Esophagus muscularis mucosa (tissue), 4 donors: ENCODE results near the gene RPRD1A. TPM values are rescaled to one million over a fixed set of nuclear protein-coding genes. Genes with fewer than 3 reads are reported as not detected.

ENCODE experiments used
- DNase-seq: peaks from one replicate; pipeline ENCODE4 v3.0.0-alpha.2; 2017; ENCODE audit errors: extremely low spot score
- H3K27ac ChIP-seq, 4 donors: fragments of 200-600 bp; sonication (generic); replicated peaks in 1 of 4; 1 replicate in 3 of 4; 2 replicates in 1 of 4; pipeline ENCODE4 v1.5.1; 2016 to 2019; ENCODE audit warnings: mild to moderate bottlenecking in 1 of 4
- H3K27me3 ChIP-seq, 4 donors: fragments of 200-600 bp; sonication (generic); one replicate each; pipeline versions ENCODE4 v1.5.1 to v1.6.0; 2016 to 2019
- H3K36me3 ChIP-seq, 4 donors: fragments of 200-600 bp; sonication (generic); one replicate each; pipeline ENCODE4 v1.5.1; 2016 to 2019
- H3K4me1 ChIP-seq, 4 donors: fragments of 200-600 bp; sonication (generic); one replicate each; pipeline ENCODE4 v1.5.1; 2016 to 2019
- H3K4me3 ChIP-seq, 4 donors: fragments of 200-600 bp; sonication (generic); 1 replicate in 2 of 4; 2 replicates in 2 of 4; pipeline ENCODE4 v1.5.1; 2016 to 2019; ENCODE audit warnings: mild to moderate bottlenecking in 4 of 4, moderate library complexity in 1 of 4
- H3K9me3 ChIP-seq, 4 donors: fragments of 200-600 bp; sonication (generic); 1 replicate in 3 of 4; 2 replicates in 1 of 4; pipeline ENCODE4 v1.5.1; 2016 to 2019
- EP300 ChIP-seq: sonication (generic); formaldehyde crosslinking; IDR thresholded peaks from one replicate; pipeline ENCODE4 v1.6.1; 2017; ENCODE audit warnings: antibody characterized with exemption
- POLR2A ChIP-seq: fragments of 450-650 bp; IDR thresholded peaks from one replicate; pipeline ENCODE4 v1.6.1; 2017; ENCODE audit warnings: antibody characterized with exemption, moderate library complexity, mild to moderate bottlenecking, low read depth
- POLR2AphosphoS5 ChIP-seq, 2 donors: sonication (generic); formaldehyde crosslinking; IDR thresholded peaks; one replicate each; pipeline ENCODE4 v1.6.1; 2017; ENCODE audit warnings: antibody characterized with exemption in 2 of 2
- WGBS: methylation state at CpG from one replicate; pipeline ENCODE4 v1.1.5; 2018; 5-methylcytosine and 5-hydroxymethylcytosine counted together
- intact Hi-C: fragments of 100-400 bp; cut with DNase I; formaldehyde crosslinking; loops from one replicate; pipeline ENCODE4 v1.15.1; 2023
- total RNA-seq, 4 donors: library from RNA; depleted of rRNA; stranded (reverse); fragments of >200 nt; gene quantifications; one replicate each; pipeline versions ENCODE4 v1.1.0 to v1.2.1, GENCODE V29; 2016
- TF ChIP-seq, protein P1 (sequence below), 3 experiments: fragments of 200-600 bp in 2 of 3; fragments of 450-650 bp in 1 of 3; sonication (generic) in 2 of 3; IDR thresholded peaks; one replicate each; pipeline ENCODE4 v1.5.1; 2017 to 2019; ENCODE audit warnings: antibody characterized with exemption in 3 of 3, mild to moderate bottlenecking in 2 of 3, moderate library complexity in 1 of 3

Gene RPRD1A
- total RNA-seq, 4 donors from 2014 or later, result 62.9 to 86.8 (median 77.2) TPM

DNA sequence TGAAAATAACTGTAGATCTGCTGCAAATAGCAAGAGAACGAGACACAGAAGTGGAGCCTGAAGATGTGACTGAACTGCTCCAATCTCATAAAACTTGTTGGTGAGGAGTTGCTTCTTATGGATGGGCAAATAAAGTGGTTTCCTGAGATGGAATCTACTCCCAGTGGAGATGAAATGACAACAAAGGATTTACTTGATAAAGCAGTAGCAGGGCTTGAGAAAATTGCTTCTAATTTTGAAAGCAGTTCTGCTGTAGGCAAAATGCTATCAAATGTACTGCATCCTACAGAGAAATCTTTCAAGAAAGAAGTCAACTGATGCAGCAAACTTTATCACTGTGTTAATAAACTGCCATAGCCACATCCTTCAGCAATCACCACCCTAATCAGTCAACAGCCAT is 44.0 kb downstream of the RPRD1A start:
- intact Hi-C loops, result loop anchor here (10.0 kb wide), 1 partner anchor 111 kb away; no protein-coding TSS in a partner anchor
- 88% methylated on average over 1 of the region's 1 CpG for WGBS
- no peak for DNase-seq
- H3K9me3 ChIP-seq, result no peaks in the 10 kb centered on the region
- H3K36me3 ChIP-seq, result peaks cover 0 to 34% (median 16%) of the 10 kb centered on the region in 4 donors
- no peak for TF ChIP-seq POLR2AphosphoS5 (IDR thresholded peaks at IDR 0.05)
- TF ChIP-seq POLR2A, result no peak
- no peak for TF ChIP-seq EP300
- TF ChIP-seq, protein P1, sequence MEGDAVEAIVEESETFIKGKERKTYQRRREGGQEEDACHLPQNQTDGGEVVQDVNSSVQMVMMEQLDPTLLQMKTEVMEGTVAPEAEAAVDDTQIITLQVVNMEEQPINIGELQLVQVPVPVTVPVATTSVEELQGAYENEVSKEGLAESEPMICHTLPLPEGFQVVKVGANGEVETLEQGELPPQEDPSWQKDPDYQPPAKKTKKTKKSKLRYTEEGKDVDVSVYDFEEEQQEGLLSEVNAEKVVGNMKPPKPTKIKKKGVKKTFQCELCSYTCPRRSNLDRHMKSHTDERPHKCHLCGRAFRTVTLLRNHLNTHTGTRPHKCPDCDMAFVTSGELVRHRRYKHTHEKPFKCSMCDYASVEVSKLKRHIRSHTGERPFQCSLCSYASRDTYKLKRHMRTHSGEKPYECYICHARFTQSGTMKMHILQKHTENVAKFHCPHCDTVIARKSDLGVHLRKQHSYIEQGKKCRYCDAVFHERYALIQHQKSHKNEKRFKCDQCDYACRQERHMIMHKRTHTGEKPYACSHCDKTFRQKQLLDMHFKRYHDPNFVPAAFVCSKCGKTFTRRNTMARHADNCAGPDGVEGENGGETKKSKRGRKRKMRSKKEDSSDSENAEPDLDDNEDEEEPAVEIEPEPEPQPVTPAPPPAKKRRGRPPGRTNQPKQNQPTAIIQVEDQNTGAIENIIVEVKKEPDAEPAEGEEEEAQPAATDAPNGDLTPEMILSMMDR (IDR thresholded peaks at IDR 0.05), result no peak
- no peaks in the 10 kb centered on the region for H3K4me1 ChIP-seq
- no peaks in the 10 kb centered on the region for H3K27me3 ChIP-seq
- H3K27ac ChIP-seq, result no peak overlapping the region
- no peak overlapping the region for H3K4me3 ChIP-seq

GRCh38 chr18:36020174-36020711 is 47.1 kb downstream of the RPRD1A start:
- peaks cover 0 to 13% (median 4%) of the 10 kb centered on the region in 4 donors for H3K36me3 ChIP-seq
- 90% methylated on average over 3 of the region's 3 CpGs for WGBS
- no peaks in the 10 kb centered on the region for H3K9me3 ChIP-seq
- no peaks in the 10 kb centered on the region for H3K27me3 ChIP-seq
- TF ChIP-seq, protein P1 (IDR thresholded peaks at IDR 0.05), result no peak
- no peak for TF ChIP-seq POLR2A
- TF ChIP-seq EP300, result no peak
- TF ChIP-seq POLR2AphosphoS5 (IDR thresholded peaks at IDR 0.05), result no peak
- peaks cover 0 to 7% (median 3%) of the 10 kb centered on the region in 4 donors for H3K4me1 ChIP-seq
- H3K27ac ChIP-seq, result no peak overlapping the region
- no peak overlapping the region for H3K4me3 ChIP-seq
- intact Hi-C loops, result loop anchor here (10.0 kb wide), 1 partner anchor 115 kb away; no protein-coding TSS in a partner anchor
- no peak for DNase-seq

DNA sequence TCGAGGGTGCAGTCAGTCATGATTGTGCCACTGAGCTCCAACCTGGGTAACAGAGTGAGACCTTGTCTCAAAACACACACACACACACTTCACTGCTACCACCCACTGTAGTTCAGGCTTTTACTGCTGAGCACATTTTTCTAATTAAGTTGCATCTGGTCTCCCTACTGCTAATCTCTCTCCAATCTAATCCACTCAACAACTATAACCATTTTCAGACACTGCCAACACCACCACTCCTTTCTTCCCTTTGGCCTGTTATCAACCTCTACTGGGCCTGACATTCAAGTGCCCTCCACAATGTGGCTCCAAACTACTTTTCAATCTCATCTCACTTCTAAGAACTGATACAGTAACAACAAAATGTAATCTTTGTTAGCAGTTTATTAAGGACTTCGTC is 50.1 kb downstream of the RPRD1A start:
- intact Hi-C loops, result loop anchor here (1.0 kb wide), 1 partner anchor 267 kb away; no protein-coding TSS in a partner anchor
- Histone ChIP-seq H3K27me3 (no peaks in the 10 kb centered on the region), H3K9me3 (no peaks in the 10 kb centered on the region), H3K36me3 (peaks cover 0 to 9% (median 0%) of the 10 kb centered on the region in 4 donors), H3K27ac (no peak overlapping the region), H3K4me1 (peaks cover 0 to 7% (median 3%) of the 10 kb centered on the region in 4 donors), H3K4me3 (no peak overlapping the region)
- TF ChIP-seq POLR2A, result no peak
- no peak for DNase-seq
- WGBS, result 88% methylated on average over 2 of the region's 2 CpGs

DNA sequence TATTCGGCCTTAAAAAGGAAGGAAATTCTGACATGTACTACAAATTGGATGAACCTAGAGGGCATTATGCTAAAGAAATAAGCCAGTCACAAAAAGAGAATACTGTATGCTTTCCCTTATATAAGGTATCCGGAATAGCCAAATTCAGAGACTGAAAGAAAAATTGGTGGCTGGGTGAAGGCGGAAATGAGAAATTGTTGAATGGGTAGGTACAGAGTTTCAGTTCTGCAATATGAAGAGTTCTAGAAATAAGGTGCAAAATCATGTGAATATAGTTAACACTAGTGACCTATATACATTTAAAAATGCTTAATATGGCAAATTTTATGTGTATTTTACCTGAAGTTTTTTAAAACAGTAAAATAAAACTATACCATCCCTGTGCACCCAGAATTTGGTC is 51.7 kb downstream of the RPRD1A start:
- Histone ChIP-seq H3K36me3 (peaks cover 0 to 9% (median 0%) of the 10 kb centered on the region in 4 donors), H3K27ac (no peak overlapping the region), H3K4me1 (peaks cover 0 to 7% (median 3%) of the 10 kb centered on the region in 4 donors), H3K9me3 (no peaks in the 10 kb centered on the region), H3K4me3 (no peak overlapping the region), H3K27me3 (no peaks in the 10 kb centered on the region)
- DNase-seq, result no peak
- TF ChIP-seq POLR2A, result no peak
- TF ChIP-seq, protein P1 (IDR thresholded peaks at IDR 0.05), result no peak
- intact Hi-C loops, result no loop called here
- 90% methylated on average over 3 of the region's 3 CpGs for WGBS

- H3K9me3 ChIP-seq, result no peaks in the 10 kb centered on the region
- no peaks in the 10 kb centered on the region for H3K36me3 ChIP-seq
- H3K4me3 ChIP-seq, result no peak overlapping the region
- WGBS, result 97% methylated on average over 2 of the region's 2 CpGs
- intact Hi-C loops, result no loop called here
- H3K27ac ChIP-seq, result no peak overlapping the region
- no peak for DNase-seq
- no peaks in the 10 kb centered on the region for H3K27me3 ChIP-seq
- peaks cover 0 to 7% (median 2%) of the 10 kb centered on the region in 4 donors for H3K4me1 ChIP-seq
- TF ChIP-seq, protein P1 (IDR thresholded peaks at IDR 0.05), result no peak
- TF ChIP-seq POLR2AphosphoS5 (IDR thresholded peaks at IDR 0.05) (no peak), EP300 (no peak)
Observed at GRCh38 chr18:36012891-36013290, 54.5 kb downstream of the RPRD1A start.
